H9 (cell line): ENCODE measurements around the gene SPEG. TPM values are rescaled to one million over a fixed set of nuclear protein-coding genes. Genes with fewer than 3 reads are reported as not detected.

ENCODE experiments used
- DNase-seq: peaks from one replicate; pipeline ENCODE4 v3.0.0-alpha.2; 2017
- H2AFZ ChIP-seq: one replicate; pipeline ENCODE4 v1.6.1; 2013; ENCODE audit warnings: mild to moderate bottlenecking, low read length, control low read depth, moderate library complexity
- H2AK5ac ChIP-seq: 2 replicates; pipeline ENCODE4 v1.6.1; 2013; ENCODE audit warnings: low read length, control low read depth, mixed read lengths; ENCODE audit not compliant: insufficient read length
- H2BK120ac ChIP-seq: one replicate; pipeline ENCODE4 v1.6.1; 2013; ENCODE audit warnings: low read depth, mild to moderate bottlenecking, low read length, control low read depth, inconsistent platforms; ENCODE audit not compliant: poor library complexity, severe bottlenecking
- H2BK12ac ChIP-seq: 2 replicates; pipeline ENCODE4 v1.6.1; 2013; ENCODE audit warnings: low read length, control low read depth, mixed read lengths, low read depth; ENCODE audit not compliant: insufficient read length
- H2BK15ac ChIP-seq: 2 replicates; pipeline ENCODE4 v1.6.1; 2013; ENCODE audit warnings: low read depth, low read length, control low read depth
- H2BK20ac ChIP-seq: one replicate; pipeline ENCODE4 v1.6.1; 2013; ENCODE audit warnings: low read depth, mild to moderate bottlenecking, low read length, control low read depth, inconsistent platforms; ENCODE audit not compliant: poor library complexity, severe bottlenecking
- H2BK5ac ChIP-seq: 2 replicates; pipeline ENCODE4 v1.6.1; 2013; ENCODE audit warnings: low read length, control low read depth, mixed read lengths; ENCODE audit not compliant: insufficient read length
- H3K14ac ChIP-seq: 2 replicates; pipeline ENCODE4 v1.6.1; 2013; ENCODE audit warnings: low read length, control low read depth; ENCODE audit not compliant: insufficient read depth
- H3K18ac ChIP-seq: 2 replicates; pipeline ENCODE4 v1.6.1; 2013; ENCODE audit warnings: low read depth, mild to moderate bottlenecking, mixed read lengths, low read length, control low read depth; ENCODE audit not compliant: insufficient read length
- H3K23ac ChIP-seq: 2 replicates; pipeline ENCODE4 v1.6.1; 2013; ENCODE audit warnings: low read length, control low read depth, mixed read lengths, low read depth; ENCODE audit not compliant: insufficient read length
- H3K23me2 ChIP-seq: 2 replicates; pipeline ENCODE4 v1.6.1; 2013; ENCODE audit warnings: low read depth, mild to moderate bottlenecking, mixed read lengths, low read length, control low read depth; ENCODE audit not compliant: insufficient read length, poor library complexity, severe bottlenecking
- H3K27ac ChIP-seq: 2 replicates; pipeline ENCODE4 v1.5.1; 2013; ENCODE audit warnings: low read length, control low read depth, mixed read lengths, low read depth; ENCODE audit not compliant: insufficient read length
- H3K27me3 ChIP-seq: 2 replicates; pipeline ENCODE4 v1.6.1; 2013; ENCODE audit warnings: low read length, control low read depth, inconsistent platforms; ENCODE audit not compliant: insufficient read depth
- H3K4ac ChIP-seq: 2 replicates; pipeline ENCODE4 v1.6.1; 2013; ENCODE audit warnings: low read depth, mild to moderate bottlenecking, control low read depth, inconsistent platforms, low read length, moderate library complexity
- H3K4me1 ChIP-seq: 2 replicates; pipeline ENCODE4 v1.6.1; 2013; ENCODE audit warnings: low read length, control low read depth, inconsistent platforms; ENCODE audit not compliant: insufficient read depth
- H3K4me2 ChIP-seq: 2 replicates; pipeline ENCODE4 v1.6.1; 2013; ENCODE audit warnings: low read length, control low read depth, mixed read lengths; ENCODE audit not compliant: insufficient read length, insufficient read depth
- H3K56ac ChIP-seq: 2 replicates; pipeline ENCODE4 v1.6.1; 2013; ENCODE audit warnings: low read depth, mild to moderate bottlenecking, mixed read lengths, low read length, control low read depth; ENCODE audit not compliant: insufficient read length
- H3K79me1 ChIP-seq: 2 replicates; pipeline ENCODE4 v1.6.1; 2013; ENCODE audit warnings: low read depth, mild to moderate bottlenecking, moderate library complexity, low read length, control low read depth, inconsistent platforms; ENCODE audit not compliant: insufficient read depth, poor library complexity, severe bottlenecking
- H3K79me2 ChIP-seq: 2 replicates; pipeline ENCODE4 v1.6.1; 2013; ENCODE audit warnings: low read length, control low read depth, inconsistent platforms; ENCODE audit not compliant: insufficient read depth
- H3K9ac ChIP-seq: 2 replicates; pipeline ENCODE4 v1.6.1; 2013; ENCODE audit warnings: low read length, control low read depth, mixed read lengths; ENCODE audit not compliant: insufficient read length; ENCODE audit errors: extremely low read depth
- H3K9me3 ChIP-seq: one replicate; pipeline ENCODE4 v1.6.1; 2013; ENCODE audit warnings: low read depth, low read length, inconsistent platforms; ENCODE audit not compliant: control insufficient read depth
- H3T11ph ChIP-seq: one replicate; pipeline ENCODE4 v1.6.1; 2013; ENCODE audit warnings: mild to moderate bottlenecking, low read length, control low read depth, inconsistent platforms
- H4K20me1 ChIP-seq: one replicate; pipeline ENCODE4 v1.6.1; 2013; ENCODE audit not compliant: control insufficient read depth, insufficient read length, insufficient read depth
- H4K5ac ChIP-seq: 2 replicates; pipeline ENCODE4 v1.6.1; 2013; ENCODE audit warnings: low read depth, mild to moderate bottlenecking, mixed read lengths, low read length, control low read depth; ENCODE audit not compliant: insufficient read length
- H4K8ac ChIP-seq: replicated peaks from 2 replicates; pipeline ENCODE4 v1.6.1; 2013; ENCODE audit warnings: low read length, control low read depth, mixed read lengths, low read depth; ENCODE audit not compliant: insufficient read length
- H4K91ac ChIP-seq: 2 replicates; pipeline ENCODE4 v1.6.1; 2013; ENCODE audit warnings: low read depth, mild to moderate bottlenecking, moderate library complexity, mixed read lengths, low read length, control low read depth; ENCODE audit not compliant: insufficient read length
- H3K27ac Mint-ChIP-seq, 3 experiments: 2 replicates in 2 of 3; 3 replicates in 1 of 3; pipeline ENCODE4 v1.8.0; 2020 to 2021; ENCODE audit warnings: mixed read lengths in 3 of 3, mild to moderate bottlenecking in 1 of 3, moderate library complexity in 1 of 3
- H3K27me3 Mint-ChIP-seq: 2 replicates; pipeline ENCODE4 v1.8.0; 2021; ENCODE audit warnings: low read depth, mild to moderate bottlenecking, moderate library complexity, mixed read lengths
- H3K36me3 Mint-ChIP-seq, 3 experiments: 2 replicates in 2 of 3; 3 replicates in 1 of 3; pipeline ENCODE4 v1.8.0; 2020 to 2021; ENCODE audit warnings: low read depth in 3 of 3, mixed read lengths in 3 of 3; ENCODE audit not compliant: insufficient read depth in 1 of 3
- H3K4me1 Mint-ChIP-seq, 2 experiments: 2 replicates each; pipeline ENCODE4 v1.8.0; 2020; ENCODE audit warnings: mixed read lengths in 2 of 2
- H3K4me3 Mint-ChIP-seq, 2 experiments: 2 replicates in 1 of 2; 3 replicates in 1 of 2; pipeline ENCODE4 v1.8.0; 2020 to 2021; ENCODE audit warnings: mild to moderate bottlenecking in 2 of 2, mixed read lengths in 2 of 2, moderate library complexity in 1 of 2
- H3K9me3 Mint-ChIP-seq, 2 experiments: 2 replicates in 1 of 2; 3 replicates in 1 of 2; pipeline ENCODE4 v1.8.0; 2020; ENCODE audit warnings: mild to moderate bottlenecking in 2 of 2, mixed read lengths in 2 of 2, moderate library complexity in 1 of 2
- CTCF ChIP-seq: fragments of 200-600 bp; sonication (generic); conservative IDR thresholded peaks from 3 replicates; pipeline ENCODE4 v1.8.0; 2021; ENCODE audit warnings: antibody characterized with exemption, mild to moderate bottlenecking
- WGBS: extraction: QIAGEN DNeasy Blood & Tissue Kit; methylation state at CpG from one replicate; pipeline ENCODE4 v1.1.7; 2013; ENCODE audit warnings: missing lambda C conversion rate, low lambda C conversion rate, mixed read lengths; ENCODE audit not compliant: insufficient read length; ENCODE audit errors: extremely low coverage; 5-methylcytosine and 5-hydroxymethylcytosine counted together
- total RNA-seq: library from RNA; stranded (reverse); gene quantifications from 2 replicates; pipeline ENCODE4 v1.2.1, GENCODE V29; 2021

The SPEG gene
- total RNA-seq, 1 experiment from 2014 or later = 23.7 TPM

- no peak overlapping the region for H2BK15ac ChIP-seq
- H3K18ac ChIP-seq = no peak overlapping the region
- no CpG with 5 or more reads among the region's 8 CpGs for WGBS
- H2BK120ac ChIP-seq = no peak overlapping the region
- H3K79me1 ChIP-seq = no peaks in the 10 kb centered on the region
- H4K20me1 ChIP-seq = no peaks in the 10 kb centered on the region
- H3K9me3 Mint-ChIP-seq = no peaks in the 10 kb centered on the region
- H3K9me3 ChIP-seq = no peaks in the 10 kb centered on the region
- peak overlapping the region in 1 of 3 experiments; percentile 57; a peak in 1 of 7 replicates for H3K27ac Mint-ChIP-seq
- peaks cover 48% of the 10 kb centered on the region for H3K27me3 Mint-ChIP-seq
- H3T11ph ChIP-seq = no peak overlapping the region
- H3K56ac ChIP-seq = no peak overlapping the region
- H3K23me2 ChIP-seq = no peaks in the 10 kb centered on the region
- no peaks in the 10 kb centered on the region; a peak in 2 of 7 replicates for H3K36me3 Mint-ChIP-seq
- H4K8ac ChIP-seq = no peak overlapping the region
- DNase-seq = peak; percentile 83
- H2AK5ac ChIP-seq = no peak overlapping the region
- H3K4me1 Mint-ChIP-seq = peaks cover 30 to 46% of the 10 kb centered on the region in 2 experiments
- no peak overlapping the region for H3K14ac ChIP-seq
- H3K4me2 ChIP-seq = peak overlapping the region; percentile 12
- no peak overlapping the region for H2BK5ac ChIP-seq
- H4K5ac ChIP-seq = no peak overlapping the region
- TF ChIP-seq CTCF = no peak
- no peak overlapping the region for H4K91ac ChIP-seq
- H3K23ac ChIP-seq = no peak overlapping the region
- no peaks in the 10 kb centered on the region for H3K79me2 ChIP-seq
- peak overlapping the region; percentile 10 to 24; a peak in 1 of 5 replicates for H3K4me3 Mint-ChIP-seq
- H2BK12ac ChIP-seq = no peak overlapping the region
- H3K27ac ChIP-seq = no peak overlapping the region
- no peak overlapping the region for H3K4ac ChIP-seq
- H2AFZ ChIP-seq = no peak overlapping the region
- peaks cover 19% of the 10 kb centered on the region; the same call in 1 of the 2 replicates for H3K27me3 ChIP-seq
- H3K4me1 ChIP-seq = peaks cover 2% of the 10 kb centered on the region
- no peak overlapping the region for H3K9ac ChIP-seq
- H2BK20ac ChIP-seq = no peak overlapping the region
Measured at GRCh38 chr2:219486380-219486959, 51.8 kb downstream of the SPEG start.
